Endothelial cell of umbilical vein (primary cell): ENCODE results near the gene OR5T2. TPM values are rescaled to one million over a fixed set of nuclear protein-coding genes. Genes with fewer than 3 reads are reported as not detected.

ENCODE experiments used
- BruUV-seq: library from RNA; stranded (reverse); fragments of 400-500 nt; replicated peaks from 2 replicates; lab custom pipeline; 2021; lab: Mats Ljungman, UMichigan
- CTCF ChIA-PET: fragments of 300-600, 350-600 bp; sonication (Branson Sonifier 250); formaldehyde crosslinking; loops from one replicate; lab custom pipeline; 2021; ENCODE audit warnings: antibody characterized with exemption, inconsistent platforms; lab: Charles Lee
- POLR2A ChIA-PET: fragments of 300-600, 350-600 bp; sonication (Branson Sonifier 250); formaldehyde crosslinking; loops from one replicate; lab custom pipeline; 2021; ENCODE audit warnings: antibody characterized with exemption, inconsistent platforms; lab: Charles Lee
- DNase-seq: peaks from one replicate; pipeline ENCODE4 v3.0.0-alpha.2; 2011; ENCODE audit warnings: low read depth, low spot score
- FAIRE-seq: peaks from 2 replicates; lab custom pipeline; 2011; peaks lifted over from hg19 to GRCh38; lab: Jason Lieb, UNC
- H2AFZ ChIP-seq: 2 replicates; pipeline ENCODE4 v1.6.0; 2012; ENCODE audit warnings: low read depth, low read length, control low read depth, inconsistent platforms
- H3K27ac ChIP-seq: 2 replicates; pipeline ENCODE4 v1.5.1; 2011; ENCODE audit warnings: low read depth, mild to moderate bottlenecking, control low read depth, low read length, moderate library complexity; ENCODE audit not compliant: insufficient read depth
- H3K27me3 ChIP-seq, 2 experiments: 2 replicates each; pipeline versions ENCODE4 v1.6.0 to v1.6.1; 2011; ENCODE audit warnings: low read length in 2 of 2, mixed read lengths in 1 of 2; ENCODE audit not compliant: control insufficient read depth in 2 of 2, insufficient read depth in 2 of 2
- H3K36me3 ChIP-seq, 2 experiments: 2 replicates in 1 of 2; 3 replicates in 1 of 2; pipeline ENCODE4 v1.5.1; 2011; ENCODE audit warnings: low read length in 2 of 2, mild to moderate bottlenecking in 1 of 2, moderate library complexity in 1 of 2; ENCODE audit not compliant: control insufficient read depth in 2 of 2, insufficient read depth in 2 of 2; ENCODE audit errors: extremely low read depth in 1 of 2
- H3K4me1 ChIP-seq: 3 replicates; pipeline ENCODE4 v1.5.1; 2011; ENCODE audit warnings: mild to moderate bottlenecking, low read length; ENCODE audit not compliant: control insufficient read depth, insufficient read depth; ENCODE audit errors: extremely low read depth
- H3K4me2 ChIP-seq: 2 replicates; pipeline ENCODE4 v1.6.1; 2011; ENCODE audit warnings: low read length, control low read depth, mixed read lengths; ENCODE audit not compliant: insufficient read depth
- H3K4me3 ChIP-seq, 3 experiments: fragments of 200-600 bp in 1 of 3; sonication (generic), shearing (Covaris generic) in 1 of 3; replicated peaks in 1 of 3; 2 replicates each; pipeline ENCODE4 v1.5.1; 2011 to 2016; ENCODE audit warnings: control low read depth in 3 of 3, low read length in 3 of 3, mild to moderate bottlenecking in 2 of 3, inconsistent platforms in 1 of 3, low read depth in 1 of 3, moderate library complexity in 1 of 3; ENCODE audit not compliant: insufficient read depth in 1 of 3
- H3K79me2 ChIP-seq: 2 replicates; pipeline ENCODE4 v1.6.0; 2012; ENCODE audit warnings: low read length, inconsistent platforms; ENCODE audit not compliant: control insufficient read depth, insufficient read depth
- H3K9ac ChIP-seq: replicated peaks from 2 replicates; pipeline ENCODE3; 2011; ENCODE audit warnings: low read length, control low read depth; ENCODE audit not compliant: insufficient read depth; ENCODE audit errors: extremely low read depth
- H3K9me1 ChIP-seq: replicated peaks from 3 replicates; pipeline ENCODE4 v1.6.0; 2011; ENCODE audit warnings: mild to moderate bottlenecking, low read length; ENCODE audit not compliant: control insufficient read depth, insufficient read depth; ENCODE audit errors: extremely low read depth
- H3K9me3 ChIP-seq: replicated peaks from 2 replicates; pipeline ENCODE4 v1.5.1; 2012; ENCODE audit warnings: low read length, inconsistent platforms; ENCODE audit not compliant: control insufficient read depth, insufficient read depth
- H4K20me1 ChIP-seq: replicated peaks from 2 replicates; pipeline ENCODE3; 2011; ENCODE audit warnings: mild to moderate bottlenecking, low read length; ENCODE audit not compliant: control insufficient read depth, insufficient read depth; ENCODE audit errors: extremely low read depth
- CTCF ChIP-seq, 2 donors: IDR thresholded peaks; 1 replicate in 1 of 2; 2 replicates in 1 of 2; pipeline ENCODE4 v1.5.1; 2011; ENCODE audit warnings: low read length in 2 of 2, mild to moderate bottlenecking in 2 of 2, moderate library complexity in 2 of 2, control low read depth in 1 of 2, inconsistent platforms in 1 of 2, low read depth in 1 of 2; ENCODE audit not compliant: insufficient read depth in 1 of 2; ENCODE audit errors: extremely low read depth in 1 of 2
- EZH2 ChIP-seq: IDR thresholded peaks from 2 replicates; pipeline ENCODE4 v1.6.1; 2012; ENCODE audit warnings: borderline replicate concordance, low read depth, mild to moderate bottlenecking, moderate library complexity, low read length, inconsistent platforms; ENCODE audit not compliant: severe bottlenecking
- FOS ChIP-seq: IDR thresholded peaks from 2 replicates; pipeline ENCODE4 v1.6.1; 2011; ENCODE audit warnings: mild to moderate bottlenecking, low read length, moderate library complexity, borderline replicate concordance; ENCODE audit not compliant: insufficient read depth
- GATA2 ChIP-seq: IDR thresholded peaks from 2 replicates; pipeline ENCODE4 v1.7.0; 2011; ENCODE audit warnings: low read depth, mild to moderate bottlenecking, moderate library complexity, mixed read lengths, low read length; ENCODE audit not compliant: insufficient read length, insufficient read depth
- JUN ChIP-seq: IDR thresholded peaks from 2 replicates; pipeline ENCODE4 v1.6.1; 2011; ENCODE audit warnings: borderline replicate concordance, low read depth; ENCODE audit not compliant: insufficient read length, insufficient read depth
- MAX ChIP-seq: IDR thresholded peaks from 2 replicates; pipeline ENCODE4 v1.6.1; 2011; ENCODE audit not compliant: insufficient read depth, insufficient read length
- MYC ChIP-seq: IDR thresholded peaks from one replicate; pipeline ENCODE4 v1.6.1; 2011; ENCODE audit warnings: mild to moderate bottlenecking, low read depth, low read length
- POLR2A ChIP-seq: IDR thresholded peaks from 2 replicates; pipeline ENCODE4 v1.6.1; 2012; ENCODE audit warnings: low read depth, mild to moderate bottlenecking, control low read depth, low read length
- POLR2AphosphoS5 ChIP-seq: IDR thresholded peaks from 2 replicates; pipeline ENCODE4 v1.6.1; 2012; ENCODE audit warnings: low read depth, mild to moderate bottlenecking, control low read depth, low read length, moderate library complexity; ENCODE audit not compliant: insufficient read depth
- dilution Hi-C: fragments of 300-500 bp; cut with MboI; formaldehyde crosslinking; loops from one replicate; pipeline ENCODE4 v1.15.0; 2019; ENCODE audit warnings: low sequenced_read_pairs; ENCODE audit not compliant: extremely low pct_ligation_motif_present
- intact Hi-C: fragments of 100-400 bp; cut with micrococcal nuclease; formaldehyde crosslinking; loops from one replicate; pipeline ENCODE4 v1.10.0; 2022
- polyA plus RNA-seq, 4 experiments: library from polyadenylated mRNA; depleted of rRNA in 3 of 4; stranded (reverse) in 3 of 4; unstranded in 1 of 4; fragments of >200 nt; gene quantifications; 2 replicates each; pipeline versions ENCODE4 v1.2.1 to v1.2.3, GENCODE V29; 2011 to 2012; ENCODE audit warnings: missing spikeins in 1 of 4
- total RNA-seq: library from RNA; stranded (reverse); gene quantifications from 2 replicates; pipeline ENCODE4 v1.2.3, GENCODE V29; 2021

The OR5T2 gene
- total and polyA plus RNA-seq, 2 donors (not counting 3 experiments of a cell fraction or from before 2014, with no cell fraction given) = not detected

GRCh38 chr11:56214537-56214936 is 19.5 kb downstream of the OR5T2 start:
- no peak for FAIRE-seq
- POLR2A ChIA-PET = no interaction called here

More at GRCh38 chr11:56214537-56214936, 19.5 kb downstream of the OR5T2 start:
- Histone ChIP-seq H3K9ac (no peak overlapping the region), H3K4me2 (no peak overlapping the region), H3K9me1 (no peaks in the 10 kb centered on the region), H3K4me3 (no peak overlapping the region), H3K4me1 (no peaks in the 10 kb centered on the region), H3K36me3 (no peaks in the 10 kb centered on the region), H3K79me2 (no peaks in the 10 kb centered on the region), H3K27me3 (no peaks in the 10 kb centered on the region), H3K9me3 (no peaks in the 10 kb centered on the region), H3K27ac (no peak overlapping the region), H4K20me1 (no peaks in the 10 kb centered on the region), H2AFZ (no peak overlapping the region)
- no TSS peak for BruUV-seq
- CTCF ChIA-PET = no interaction called here
- TF ChIP-seq EZH2 (no peak), FOS (no peak), POLR2A (no peak), MAX (no peak), GATA2 (no peak), JUN (no peak), MYC (no peak), CTCF (IDR thresholded peaks at IDR 0.05; ENCODE audit: extremely low read depth in 1 of 2, insufficient read depth in 1 of 2, low read depth in 1 of 2, low read length in 2 of 2) (no peak), POLR2AphosphoS5 (no peak)
- intact Hi-C loops = no loop called here
- no peak for DNase-seq
- dilution Hi-C loops = no loop called here
